ENCODE measurements around the gene HABP4. TPM values are rescaled to one million over a fixed set of nuclear protein-coding genes. Genes with fewer than 3 reads are reported as not detected.
"Not testable (repeated sequence)": the region's sequence is repeated elsewhere in the genome, so short reads cannot be mapped to it uniquely, and the experiment has no call there.

The HABP4 gene
- total RNA-seq, 4 donors from 2014 or later = 41.1 to 106 (median 60.0) TPM

DNA sequence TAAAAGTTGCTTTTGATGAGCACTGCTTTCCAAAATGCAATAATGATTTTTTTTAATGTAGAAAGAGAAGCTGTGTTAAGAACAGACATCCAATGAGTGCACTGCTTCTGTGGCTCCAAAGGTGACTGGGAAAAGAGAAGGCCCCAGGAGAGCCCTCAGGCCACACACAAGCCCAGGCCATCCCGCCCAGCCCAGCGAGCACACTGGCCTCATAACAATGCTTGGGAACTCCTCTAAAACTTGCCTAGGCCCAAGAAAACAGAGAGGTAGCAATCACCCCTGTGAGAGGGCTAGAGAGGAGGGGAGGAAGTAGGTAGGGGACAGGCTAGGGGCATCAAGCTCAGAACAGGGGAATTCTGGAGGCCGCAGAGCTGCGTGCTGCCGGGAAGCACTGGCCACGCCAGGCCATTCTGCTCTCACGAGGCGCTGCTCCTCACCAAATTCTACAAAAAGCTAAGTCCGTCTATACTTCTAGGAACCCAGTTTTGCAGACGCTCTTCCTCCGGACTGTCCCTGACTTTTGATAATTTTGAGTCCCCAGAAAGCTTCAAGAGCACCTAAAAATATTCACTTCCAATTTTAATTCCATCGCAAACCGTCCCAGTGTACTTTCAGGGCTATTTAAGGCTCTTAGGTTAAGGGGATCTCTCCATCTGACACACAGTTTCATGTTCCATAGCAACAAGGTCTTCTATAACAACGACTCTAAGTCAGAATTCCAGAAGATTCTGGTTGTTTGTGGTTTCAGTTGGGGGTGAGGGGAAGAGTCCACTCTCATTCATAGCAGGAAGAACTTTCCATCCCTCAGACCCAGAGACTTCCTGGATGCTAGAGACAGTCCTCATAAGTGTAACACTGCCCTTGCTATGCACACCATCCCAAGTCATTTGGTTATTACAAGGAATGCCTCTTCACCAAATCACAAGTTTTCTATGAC is 51.0 kb downstream of the HABP4 start:
- Histone ChIP-seq H3K36me3 (peaks cover 0 to 32% of the 10 kb centered on the region in 2 donors), H3K9me3 (no peaks in the 10 kb centered on the region), H3K4me1 (peaks cover 0 to 38% (median 0%) of the 10 kb centered on the region in 3 donors), H3K4me3 (no peak overlapping the region), H3K27ac (peak overlapping the region in 3 of 4 donors; percentile 0 to 45 (median 35)), H3K27me3 (no peaks in the 10 kb centered on the region)
- TF ChIP-seq POLR2AphosphoS5 (IDR thresholded peaks at IDR 0.05) = no peak
- ATAC-seq = no peak
- 85 to 100% methylated on average over 1 to 12 of the region's 14 CpGs for WGBS, 2 donors (ENCODE audit: low coverage in 1 of 2)

DNA sequence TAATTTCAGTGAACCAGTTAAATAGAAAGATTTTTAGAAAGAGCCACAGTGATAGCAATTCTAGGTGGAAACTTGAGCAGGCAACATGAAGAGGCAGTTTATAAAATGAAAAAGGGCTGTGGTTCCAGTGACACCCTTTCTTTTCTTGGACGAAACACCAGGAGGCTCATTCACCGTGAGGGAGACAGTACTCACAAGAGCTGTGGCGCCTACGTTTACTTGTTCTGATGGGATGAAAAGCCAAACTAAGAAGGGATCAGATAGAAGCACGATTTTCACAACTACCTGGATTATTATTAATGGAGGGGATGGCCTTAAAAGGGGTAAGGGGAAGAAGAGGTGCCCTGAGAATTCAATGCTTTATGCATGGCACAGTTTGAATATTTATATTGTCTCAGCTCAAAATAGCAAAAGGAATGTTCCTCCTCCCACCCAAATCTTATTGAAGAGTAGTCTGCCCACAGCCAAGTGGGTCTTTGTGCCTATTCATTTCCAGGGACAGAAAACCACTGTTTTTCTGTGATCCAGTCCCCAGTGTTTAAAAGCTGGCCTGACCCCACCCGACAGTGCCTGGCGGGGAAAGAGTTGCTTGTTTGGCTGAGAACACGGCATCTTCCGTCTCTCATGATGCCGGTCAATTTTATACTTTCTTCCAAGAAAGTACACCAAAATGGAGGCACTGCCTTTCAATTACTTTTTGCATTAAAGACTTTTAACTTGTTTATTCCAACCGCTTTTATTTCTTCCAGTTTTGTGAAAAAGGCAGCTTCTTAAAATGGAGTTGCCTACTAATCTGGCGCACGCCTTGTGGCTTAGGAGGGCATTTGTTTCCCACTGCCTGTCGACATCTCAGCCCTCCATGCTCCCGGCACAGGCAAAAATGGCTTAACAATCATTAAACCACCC is 51.9 kb downstream of the HABP4 start:
- peak overlapping the region in 1 of 2 donors; percentile 2 for H3K4me3 ChIP-seq
- WGBS, 2 donors (ENCODE audit: low coverage in 1 of 2) = 78 to 87% methylated on average over 14 to 15 of the region's 15 CpGs
- TF ChIP-seq POLR2AphosphoS5 (IDR thresholded peaks at IDR 0.05) (no peak), CTCF (IDR thresholded peaks at IDR 0.05) (no peak), POLR2A (IDR thresholded peaks at IDR 0.05) (no peak), EP300 (IDR thresholded peaks at IDR 0.05) (no peak)
- H3K36me3 ChIP-seq = peaks cover 0 to 28% of the 10 kb centered on the region in 2 donors
- no peaks in the 10 kb centered on the region for H3K9me3 ChIP-seq
- peaks cover 0 to 38% (median 0%) of the 10 kb centered on the region in 3 donors for H3K4me1 ChIP-seq
- no peak for ATAC-seq
- H3K27me3 ChIP-seq = no peaks in the 10 kb centered on the region
- peak overlapping the region in 3 of 4 donors; percentile 9 to 45 (median 35) for H3K27ac ChIP-seq

- ATAC-seq = peak; percentile 59
- Histone ChIP-seq H3K4me1 (peaks cover 0 to 38% (median 0%) of the 10 kb centered on the region in 3 donors), H3K27me3 (no peaks in the 10 kb centered on the region), H3K27ac (peak overlapping the region in 3 of 4 donors; percentile 9 to 45 (median 35)), H3K36me3 (peaks cover 0 to 27% of the 10 kb centered on the region in 2 donors), H3K4me3 (peak overlapping the region in 1 of 2 donors; percentile 2), H3K9me3 (no peaks in the 10 kb centered on the region)
- no peak for TF ChIP-seq CTCF (IDR thresholded peaks at IDR 0.05)
- TF ChIP-seq POLR2AphosphoS5 (IDR thresholded peaks at IDR 0.05) = no peak
- TF ChIP-seq POLR2A (IDR thresholded peaks at IDR 0.05) = no peak
- TF ChIP-seq EP300 (IDR thresholded peaks at IDR 0.05) = no peak
- WGBS, 2 donors (ENCODE audit: low coverage in 1 of 2) = 51 to 68% methylated on average over 5 to 6 of the region's 6 CpGs
These were observed 52.8 kb downstream of the HABP4 start for GRCh38 chr9:96502539-96503373.

DNA sequence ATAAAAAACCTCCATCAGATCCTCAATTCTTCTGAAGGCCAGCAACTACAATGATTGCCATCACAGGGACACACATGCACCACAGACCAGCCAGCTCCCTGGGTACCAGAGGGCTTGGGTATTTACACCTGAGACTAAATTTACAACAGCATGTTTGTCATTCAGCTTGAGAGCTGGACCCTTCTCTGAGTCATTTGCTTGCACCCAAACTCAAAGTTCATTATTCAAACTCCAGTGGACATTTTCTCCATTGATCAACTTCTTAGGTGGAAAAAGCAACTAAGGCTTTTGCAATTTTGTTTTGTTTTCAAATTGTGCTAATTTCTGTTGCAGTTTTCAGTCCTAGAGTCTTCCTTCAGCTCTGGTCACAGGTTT is 53.4 kb downstream of the HABP4 start:
- not testable (repeated sequence) for ATAC-seq, H3K9me3 ChIP-seq, H3K27me3 ChIP-seq, H3K4me3 ChIP-seq
- peaks cover 0 to 28% of the 10 kb centered on the region in 2 donors for H3K36me3 ChIP-seq
- H3K27ac ChIP-seq = peak overlapping the region in 1 of 4 donors; percentile 6
- H3K4me1 ChIP-seq = peaks cover 0 to 38% (median 0%) of the 10 kb centered on the region in 3 donors

- TF ChIP-seq CTCF (IDR thresholded peaks at IDR 0.05) (no peak), POLR2AphosphoS5 (IDR thresholded peaks at IDR 0.05) (no peak), POLR2A (IDR thresholded peaks at IDR 0.05) (no peak), EP300 (IDR thresholded peaks at IDR 0.05) (no peak)
- ATAC-seq = no peak
- H3K4me3 ChIP-seq = no peak overlapping the region
- 91 to 100% methylated on average over 3 to 11 of the region's 11 CpGs for WGBS, 2 donors (ENCODE audit: low coverage in 1 of 2)
- H3K4me1 ChIP-seq = peaks cover 0 to 43% (median 0%) of the 10 kb centered on the region in 3 donors
- H3K9me3 ChIP-seq = no peaks in the 10 kb centered on the region
- H3K36me3 ChIP-seq = peaks cover 0 to 34% of the 10 kb centered on the region in 2 donors
- no peaks in the 10 kb centered on the region for H3K27me3 ChIP-seq
- no peak overlapping the region for H3K27ac ChIP-seq
These were observed 53.9 kb downstream of the HABP4 start for GRCh38 chr9:96503918-96504317.

Measured in gastroesophageal sphincter (tissue), 4 donors.